Measurements from ENCODE around the gene CHMP2A. TPM values are rescaled to one million over a fixed set of nuclear protein-coding genes. Genes with fewer than 3 reads are reported as not detected.

CHMP2A gene
- polyA plus RNA-seq, 1 donor: 101 TPM

DNA sequence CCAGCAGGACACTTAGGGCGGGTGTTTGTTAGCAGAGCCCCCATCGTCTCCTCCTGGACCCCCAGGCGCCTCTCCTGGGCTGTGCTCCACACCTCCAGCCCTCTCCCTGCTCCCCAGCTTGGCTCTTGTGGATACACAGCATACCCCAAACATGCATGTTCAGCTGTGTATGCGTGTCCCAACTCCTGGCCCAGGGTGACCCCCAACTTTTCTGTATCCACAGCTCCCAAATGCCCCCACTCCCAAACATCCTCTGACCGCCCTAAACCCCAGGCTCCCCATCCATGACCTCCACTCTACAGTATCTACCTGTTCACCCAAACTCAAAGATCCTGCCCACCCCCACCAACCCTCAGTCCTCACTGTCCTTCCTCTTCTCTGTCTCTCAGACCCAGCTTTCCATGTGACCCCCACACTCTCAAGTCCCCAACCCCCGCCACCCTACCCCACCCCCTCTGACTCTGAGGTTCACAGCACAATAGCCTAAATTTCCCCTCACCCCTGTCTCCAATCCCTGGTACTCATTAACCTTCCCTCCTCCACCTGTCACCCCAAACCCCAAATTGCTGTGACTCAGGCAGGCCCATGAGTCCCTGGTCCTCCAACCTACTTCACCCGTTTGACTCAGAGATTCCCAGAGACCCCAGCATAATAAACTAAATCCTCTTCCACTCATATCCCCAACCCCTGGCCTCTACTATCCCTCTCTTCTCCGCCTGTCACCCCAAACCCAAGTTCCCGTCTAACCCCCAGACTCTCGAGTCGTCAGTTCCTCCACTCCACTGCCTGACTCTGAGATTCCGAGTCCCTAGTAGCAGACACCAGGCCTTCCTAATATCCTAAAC lies 2.5 kb upstream of the CHMP2A start:
- no peak for DNase-seq

DNA sequence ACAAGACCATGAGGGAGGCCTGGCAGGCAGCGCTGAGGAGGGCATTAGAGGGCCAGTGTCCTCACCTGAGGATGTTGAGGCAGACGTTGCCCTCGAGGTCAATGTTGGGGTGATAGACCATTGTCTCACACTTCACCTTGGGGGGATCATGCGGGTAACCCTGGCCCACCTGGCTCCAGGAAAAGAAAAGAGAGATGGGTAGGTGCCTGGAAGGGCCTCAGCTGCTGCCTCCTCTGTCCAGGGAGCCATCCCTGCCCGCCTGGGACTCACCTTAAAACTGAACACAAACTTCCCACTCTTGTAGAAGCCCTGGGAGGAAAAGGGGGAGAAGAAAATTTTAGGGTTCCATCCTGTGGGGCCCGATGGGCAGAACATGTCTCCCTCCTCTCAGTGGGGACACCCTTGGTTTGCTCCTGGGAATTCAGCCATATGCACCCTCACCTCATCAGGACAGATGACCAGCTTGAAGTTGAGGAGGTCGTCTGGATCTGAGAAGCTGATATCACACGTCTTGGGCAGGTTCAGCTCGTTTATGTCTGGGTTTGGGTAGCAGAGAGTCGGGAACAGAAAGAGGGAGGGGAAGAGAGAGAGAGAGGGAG lies 1.8 kb upstream of the CHMP2A start:
- no peak for DNase-seq

DNA sequence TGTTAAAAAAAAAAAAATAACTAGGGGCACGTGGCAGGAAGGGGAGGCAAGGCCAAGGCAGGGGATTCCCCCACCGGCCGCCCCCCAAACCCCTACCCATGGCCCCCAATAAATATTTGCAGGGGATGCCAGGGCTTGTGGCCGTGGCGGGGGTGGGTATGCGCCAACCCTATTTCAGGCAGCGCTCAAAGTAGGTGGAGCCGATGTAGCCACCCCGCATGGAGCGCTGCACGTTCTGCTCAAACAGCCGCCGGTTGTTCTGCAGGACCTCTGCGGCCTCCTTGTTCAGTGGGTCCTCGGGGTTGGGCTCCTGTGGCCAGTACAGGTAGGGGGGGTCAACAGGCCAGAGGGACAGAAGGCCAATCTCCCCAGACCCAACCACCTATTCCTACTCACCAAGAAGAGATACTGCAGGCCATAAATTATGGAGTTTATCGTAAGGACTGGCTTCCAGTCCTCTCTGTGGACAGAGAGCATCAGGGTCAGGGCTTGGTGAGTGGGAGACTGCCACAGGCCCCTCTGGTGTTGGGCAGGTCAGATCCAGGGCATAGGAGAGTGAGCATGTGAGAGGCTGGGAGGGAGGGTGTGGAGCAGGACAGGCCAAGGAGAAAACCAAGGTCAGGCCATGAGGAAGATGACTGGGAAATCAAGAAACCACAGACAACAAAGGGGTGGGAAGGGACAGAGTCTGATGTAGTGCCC lies 1.2 kb upstream of the CHMP2A start:
- no peak for DNase-seq

DNA sequence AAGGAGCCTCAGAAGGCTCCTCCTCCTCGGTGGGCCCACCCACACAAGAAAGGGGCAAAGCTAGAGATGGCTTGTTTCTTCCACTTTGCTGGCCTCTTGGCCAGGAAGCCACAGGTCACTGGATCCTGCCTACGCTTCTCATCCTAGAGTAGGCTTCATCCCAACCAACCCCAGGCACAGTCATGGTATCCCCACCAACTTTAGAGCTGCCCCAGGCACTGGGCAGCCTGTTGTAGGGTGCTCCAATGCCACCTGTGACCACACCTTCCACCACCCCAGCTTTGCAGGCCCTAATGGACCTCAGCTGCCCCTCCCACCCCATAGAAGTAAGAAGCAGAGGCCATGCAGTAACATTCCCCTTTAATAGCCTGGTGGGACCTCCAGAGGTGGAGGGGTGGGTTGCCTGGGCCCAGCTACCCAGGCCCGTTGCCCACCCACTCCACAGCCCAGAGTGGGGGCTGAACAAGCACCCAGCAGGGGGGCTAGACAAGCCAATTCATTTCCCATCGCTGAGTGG lies 522 bp upstream of the CHMP2A start:
- DNase-seq: no peak

DNA sequence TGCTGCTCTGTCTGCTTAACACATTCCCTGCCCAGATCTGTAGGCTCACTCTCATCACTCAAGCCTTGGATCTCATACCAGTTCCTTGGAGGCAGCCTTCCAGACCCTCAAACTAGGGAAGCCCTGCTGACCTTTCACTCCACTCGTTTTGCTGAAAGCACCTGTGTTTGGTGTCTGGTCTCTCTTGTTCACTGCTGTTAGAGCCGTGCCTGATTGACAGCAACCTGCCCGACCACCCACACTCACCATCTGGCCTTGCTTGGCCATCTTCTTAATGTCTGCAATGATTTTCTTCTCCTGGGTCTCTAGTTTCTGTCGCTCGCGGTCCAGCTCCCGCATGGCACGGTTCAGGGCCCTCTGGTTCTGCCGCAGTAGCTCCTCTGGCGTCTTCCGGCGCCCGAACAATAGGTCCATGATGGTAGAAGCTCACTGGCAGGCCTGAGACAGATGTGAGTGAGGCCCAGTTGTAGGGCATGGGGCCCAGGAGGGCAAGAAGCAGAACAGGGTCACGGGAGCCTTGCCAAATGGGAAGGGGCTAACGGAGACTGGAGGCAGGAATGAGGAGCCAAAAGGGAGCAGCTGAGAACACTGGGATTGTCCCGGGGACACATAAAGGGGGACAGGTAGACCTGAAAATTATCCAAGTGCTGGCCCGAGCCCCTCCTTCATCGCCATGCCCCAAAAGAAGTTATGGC lies 959 bp downstream of the CHMP2A start:
- DNase-seq: no peak

DNA sequence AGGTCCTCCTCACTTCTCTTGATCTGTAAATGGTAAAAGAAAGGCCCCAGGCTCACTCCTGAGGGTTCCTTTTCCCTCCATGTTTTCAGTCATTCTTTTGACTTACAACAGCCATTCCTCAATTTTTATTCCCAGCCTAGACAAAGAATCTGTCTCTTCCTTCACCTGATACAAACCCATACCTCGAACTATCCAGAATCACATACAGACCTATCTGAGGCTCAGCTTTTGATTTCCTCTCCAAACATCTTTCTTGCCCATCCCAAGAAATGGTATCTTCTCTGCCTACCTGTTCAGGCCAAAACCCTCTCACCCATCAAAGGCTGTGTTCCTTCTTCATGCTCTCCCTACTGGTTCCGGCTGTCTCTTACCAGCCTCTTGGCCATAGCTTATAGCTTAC lies 2.2 kb downstream of the CHMP2A start:
- DNase-seq: no peak

DNA sequence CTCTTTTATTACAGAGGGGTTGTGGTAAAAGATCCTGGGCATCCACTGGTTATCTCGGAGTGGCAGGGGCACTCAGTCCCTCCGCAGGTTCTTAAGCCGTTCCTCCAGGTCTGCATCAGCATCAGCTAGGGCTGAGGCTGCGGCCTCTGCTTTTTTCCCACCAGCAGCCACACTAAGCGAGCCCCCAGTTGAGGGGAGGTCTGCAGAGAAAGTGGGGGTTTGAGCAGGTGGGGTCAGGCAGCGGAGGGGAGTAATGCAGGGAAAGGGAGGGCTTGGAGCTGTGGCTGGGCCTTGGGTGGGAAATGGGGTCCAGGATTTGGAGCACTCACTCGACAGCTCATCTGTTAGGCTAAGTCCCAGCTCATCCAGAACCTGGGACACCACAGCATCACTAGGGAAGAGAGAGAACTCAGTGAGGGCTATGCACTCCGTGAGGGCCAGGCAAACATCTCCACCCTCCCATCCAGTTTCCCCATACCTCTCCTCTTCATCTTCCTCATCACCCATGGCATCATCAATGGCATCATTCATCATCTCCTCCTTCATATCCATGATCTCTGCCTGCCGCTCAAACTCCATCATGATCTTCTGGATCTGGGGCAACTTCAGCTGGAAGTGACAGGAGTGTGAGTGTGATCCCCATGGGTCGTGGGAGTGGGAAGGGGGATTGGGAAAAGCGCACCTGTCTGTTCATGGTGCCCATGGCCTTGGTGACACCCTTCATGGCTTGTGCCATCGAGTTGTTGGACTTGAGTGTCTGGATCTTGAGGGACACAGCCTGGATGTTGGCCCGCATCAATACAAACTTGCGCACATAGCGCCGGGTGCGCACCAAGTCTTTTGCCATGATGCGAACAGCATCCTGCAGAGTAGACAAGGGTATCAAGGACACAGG lies 3.1 kb downstream of the CHMP2A start:
- no peak for DNase-seq

DNA sequence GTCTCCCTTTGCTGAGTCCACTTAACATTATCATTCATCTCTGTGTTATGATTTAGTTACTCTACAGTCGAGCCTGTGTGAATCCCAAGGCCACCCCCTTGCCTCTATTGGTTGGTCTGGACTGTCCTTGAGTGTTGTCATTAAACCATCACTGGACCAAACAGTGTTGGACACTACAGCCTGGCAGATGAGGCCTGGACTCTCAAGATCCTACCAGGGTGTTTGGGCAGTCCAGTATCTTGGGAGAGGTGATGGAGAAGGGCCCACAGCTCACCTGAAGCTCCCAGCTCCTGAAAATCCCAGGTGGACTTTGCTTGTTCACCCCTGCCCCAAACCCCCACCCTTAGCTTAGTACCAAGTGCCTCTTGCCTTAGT lies 3.8 kb downstream of the CHMP2A start:
- DNase-seq: no peak

DNA sequence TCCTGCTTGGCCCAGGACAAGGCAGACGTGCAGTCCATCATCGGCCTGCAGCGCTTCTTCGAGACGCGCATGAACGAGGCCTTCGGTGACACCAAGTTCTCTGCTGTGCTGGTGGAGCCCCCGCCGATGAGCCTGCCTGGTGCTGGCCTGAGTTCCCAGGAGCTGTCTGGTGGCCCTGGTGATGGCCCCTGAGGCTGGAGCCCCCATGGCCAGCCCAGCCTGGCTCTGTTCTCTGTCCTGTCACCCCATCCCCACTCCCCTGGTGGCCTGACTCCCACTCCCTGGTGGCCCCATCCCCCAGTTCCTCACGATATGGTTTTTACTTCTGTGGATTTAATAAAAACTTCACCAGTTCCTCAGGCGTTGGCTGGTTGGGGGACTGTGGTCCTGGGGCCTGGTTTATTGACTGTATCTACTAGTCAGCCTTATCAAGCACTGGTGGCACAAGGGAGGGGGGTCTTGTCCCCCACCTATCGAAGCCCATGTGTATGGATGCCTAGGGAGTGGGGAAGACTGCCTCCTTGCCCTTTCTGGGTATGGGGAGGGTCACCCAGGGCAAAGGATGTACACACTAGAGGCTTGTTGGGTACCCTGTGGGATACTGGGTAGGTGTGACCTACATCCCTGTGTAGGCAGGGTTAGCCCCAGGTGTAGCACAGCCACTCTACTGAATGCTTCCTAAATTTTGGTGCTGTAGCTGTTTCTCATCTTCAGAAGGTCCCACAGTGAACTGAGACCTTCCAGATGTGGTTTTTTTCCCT lies 4.4 kb downstream of the CHMP2A start:
- DNase-seq: no peak

DNA sequence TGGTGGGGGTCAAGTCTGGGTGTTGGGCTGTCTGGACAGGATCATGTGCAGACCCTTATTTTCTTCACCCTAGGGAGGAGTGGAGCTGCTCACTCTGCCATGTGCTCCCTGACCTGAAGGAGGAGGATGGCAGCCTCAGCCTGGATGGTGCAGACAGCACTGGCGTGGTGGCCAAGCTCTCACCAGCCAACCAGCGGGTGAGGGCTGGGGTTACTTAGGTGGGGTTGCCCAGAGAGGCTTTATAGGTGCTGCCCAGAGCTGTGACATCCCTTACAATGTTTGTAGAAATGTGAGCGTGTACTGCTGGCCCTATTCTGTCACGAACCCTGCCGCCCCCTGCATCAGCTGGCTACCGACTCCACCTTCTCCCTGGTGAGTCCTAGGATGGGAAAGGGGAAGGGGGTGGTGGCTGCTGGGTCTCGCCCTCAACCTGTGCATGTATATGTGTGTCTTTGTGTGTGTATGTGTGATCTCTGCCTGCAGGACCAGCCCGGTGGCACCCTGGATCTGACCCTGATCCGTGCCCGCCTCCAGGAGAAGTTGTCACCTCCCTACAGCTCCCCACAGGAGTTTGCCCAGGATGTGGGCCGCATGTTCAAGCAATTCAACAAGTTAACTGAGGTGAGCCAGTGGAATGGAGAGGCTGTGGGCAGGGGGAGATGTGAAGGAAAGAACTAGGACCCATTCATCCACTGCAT lies 5.1 kb downstream of the CHMP2A start:
- DNase-seq: no peak

DNA sequence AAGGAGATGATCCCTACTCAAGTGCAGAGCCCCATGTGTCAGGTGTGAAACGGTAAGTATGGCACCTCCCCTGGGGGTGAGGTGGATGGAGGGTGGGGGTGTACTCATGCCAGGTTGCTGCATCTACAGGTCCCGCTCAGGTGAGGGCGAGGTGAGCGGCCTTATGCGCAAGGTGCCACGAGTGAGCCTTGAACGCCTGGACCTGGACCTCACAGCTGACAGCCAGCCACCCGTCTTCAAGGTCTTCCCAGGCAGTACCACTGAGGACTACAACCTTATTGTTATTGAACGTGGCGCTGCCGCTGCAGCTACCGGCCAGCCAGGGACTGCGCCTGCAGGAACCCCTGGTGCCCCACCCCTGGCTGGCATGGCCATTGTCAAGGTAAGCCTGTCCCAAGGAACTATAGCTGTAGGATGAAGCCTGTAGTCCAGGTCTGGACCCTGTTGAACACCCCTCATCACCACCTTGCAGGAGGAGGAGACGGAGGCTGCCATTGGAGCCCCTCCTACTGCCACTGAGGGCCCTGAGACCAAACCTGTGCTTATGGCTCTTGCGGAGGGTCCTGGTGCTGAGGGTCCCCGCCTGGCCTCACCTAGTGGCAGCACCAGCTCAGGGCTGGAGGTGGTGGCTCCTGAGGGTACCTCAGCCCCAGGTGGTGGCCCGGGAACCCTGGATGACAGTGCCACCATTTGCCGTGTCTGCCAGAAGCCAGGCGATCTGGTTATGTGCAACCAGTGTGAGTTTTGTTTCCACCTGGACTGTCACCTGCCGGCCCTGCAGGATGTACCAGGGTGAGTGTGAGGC lies 5.8 kb downstream of the CHMP2A start:
- DNase-seq: no peak

DNA sequence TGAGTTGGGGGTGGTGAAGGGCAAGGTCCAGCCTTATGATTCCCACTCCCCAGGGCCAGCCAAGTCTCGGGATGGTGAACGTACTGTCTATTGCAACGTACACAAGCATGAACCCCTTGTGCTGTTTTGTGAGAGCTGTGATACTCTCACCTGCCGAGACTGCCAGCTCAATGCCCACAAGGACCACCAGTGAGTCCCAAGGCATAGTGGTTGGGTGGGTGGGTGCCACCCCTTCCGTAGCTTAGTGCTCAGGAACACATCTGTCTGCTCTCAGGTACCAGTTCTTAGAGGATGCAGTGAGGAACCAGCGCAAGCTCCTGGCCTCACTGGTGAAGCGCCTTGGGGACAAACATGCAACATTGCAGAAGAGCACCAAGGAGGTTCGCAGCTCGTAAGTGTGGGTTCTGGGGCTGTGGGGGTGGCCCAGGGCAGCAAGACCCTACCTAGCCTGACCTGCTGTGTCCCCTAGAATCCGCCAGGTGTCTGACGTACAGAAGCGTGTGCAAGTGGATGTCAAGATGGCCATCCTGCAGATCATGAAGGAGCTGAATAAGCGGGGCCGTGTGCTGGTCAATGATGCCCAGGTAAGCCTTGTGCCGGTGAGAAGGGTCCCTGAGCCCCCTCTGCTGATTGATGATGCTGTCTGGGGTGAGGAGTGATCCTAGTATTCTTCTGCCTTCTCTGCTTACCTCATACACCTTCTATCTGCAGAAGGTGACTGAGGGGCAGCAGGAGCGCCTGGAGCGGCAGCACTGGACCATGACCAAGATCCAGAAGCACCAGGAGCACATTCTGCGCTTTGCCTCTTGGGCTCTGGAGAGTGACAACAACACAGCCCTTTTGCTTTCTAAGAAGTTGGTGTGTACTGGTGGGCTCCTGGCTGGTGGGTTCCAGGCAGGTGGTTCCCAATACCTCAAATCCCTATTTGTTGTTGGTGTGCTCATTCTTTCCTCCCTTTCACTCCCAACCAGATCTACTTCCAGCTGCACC lies 7.3 kb downstream of the CHMP2A start:
- no peak for DNase-seq

DNA sequence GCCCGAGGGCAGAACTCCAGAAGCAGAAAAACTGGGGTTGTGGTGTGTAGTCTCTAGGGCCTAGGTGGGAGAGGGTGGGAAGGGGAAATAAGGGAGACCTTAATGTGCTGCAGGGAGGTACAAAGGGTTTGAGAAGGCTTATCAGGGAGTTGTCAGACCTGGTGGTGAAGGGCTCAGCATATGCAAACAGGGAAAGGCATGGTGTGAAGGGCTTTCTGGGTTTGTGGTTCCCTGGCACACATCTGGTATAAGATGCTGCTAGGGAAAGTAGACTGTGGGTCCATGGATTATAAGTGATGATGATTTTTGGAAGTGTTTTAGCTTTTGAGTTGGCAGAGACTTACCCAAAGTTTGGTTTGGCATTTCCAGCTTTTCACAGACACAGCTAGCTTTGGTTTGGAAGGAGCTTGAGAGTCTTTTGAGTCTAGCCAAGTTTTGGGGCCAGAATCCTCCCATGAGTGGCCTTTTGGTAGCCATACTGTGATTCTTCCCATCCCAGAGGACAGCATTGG lies 8.8 kb downstream of the CHMP2A start:
- DNase-seq: no peak

DNA sequence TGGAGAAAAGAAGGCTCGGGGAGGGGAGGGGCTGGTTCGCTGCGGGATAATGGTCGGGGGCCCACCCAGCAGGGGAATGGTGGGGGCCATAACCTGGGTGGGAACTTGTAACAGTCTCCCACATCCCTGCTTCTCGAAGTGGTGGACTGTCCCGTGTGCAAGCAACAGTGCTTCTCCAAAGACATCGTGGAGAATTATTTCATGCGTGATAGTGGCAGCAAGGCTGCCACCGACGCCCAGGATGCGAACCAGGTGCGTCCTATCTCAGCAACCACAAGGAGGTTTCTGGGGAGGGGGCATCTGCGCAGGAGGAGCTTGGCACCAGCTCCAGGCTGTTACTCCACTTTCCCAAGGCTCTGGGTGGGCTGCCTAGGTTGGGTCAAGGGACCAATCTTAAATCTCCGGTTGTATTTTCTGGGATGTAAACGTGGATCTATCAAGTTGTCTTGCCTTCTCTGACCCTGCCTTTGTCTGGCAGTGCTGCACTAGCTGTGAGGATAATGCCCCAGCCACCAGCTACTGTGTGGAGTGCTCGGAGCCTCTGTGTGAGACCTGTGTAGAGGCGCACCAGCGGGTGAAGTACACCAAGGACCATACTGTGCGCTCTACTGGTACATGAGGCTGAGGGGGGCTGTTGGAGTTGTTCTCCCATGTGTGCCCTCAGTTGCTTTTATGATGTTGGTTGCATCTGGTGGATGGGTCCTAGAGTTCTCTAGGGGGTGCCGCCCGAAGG lies 9.5 kb downstream of the CHMP2A start:
- no peak for DNase-seq

DNA sequence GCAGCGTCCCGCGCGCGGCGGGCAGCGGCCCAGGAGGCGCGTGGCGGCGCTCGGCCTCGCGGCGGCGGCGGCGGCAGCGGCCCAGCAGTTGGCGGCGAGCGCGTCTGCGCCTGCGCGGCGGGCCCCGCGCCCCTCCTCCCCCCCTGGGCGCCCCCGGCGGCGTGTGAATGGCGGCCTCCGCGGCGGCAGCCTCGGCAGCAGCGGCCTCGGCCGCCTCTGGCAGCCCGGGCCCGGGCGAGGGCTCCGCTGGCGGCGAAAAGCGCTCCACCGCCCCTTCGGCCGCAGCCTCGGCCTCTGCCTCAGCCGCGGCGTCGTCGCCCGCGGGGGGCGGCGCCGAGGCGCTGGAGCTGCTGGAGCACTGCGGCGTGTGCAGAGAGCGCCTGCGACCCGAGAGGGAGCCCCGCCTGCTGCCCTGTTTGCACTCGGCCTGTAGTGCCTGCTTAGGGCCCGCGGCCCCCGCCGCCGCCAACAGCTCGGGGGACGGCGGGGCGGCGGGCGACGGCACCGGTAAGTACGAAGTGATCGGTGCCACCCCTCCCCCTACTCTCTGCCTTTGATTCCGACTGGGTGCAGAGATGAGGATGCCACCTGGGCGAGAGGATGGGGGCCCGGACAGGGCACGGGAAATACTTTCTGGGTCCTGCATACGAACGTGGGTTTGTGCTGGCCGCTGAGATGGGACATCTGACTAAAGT lies 10.2 kb downstream of the CHMP2A start:
- no peak for DNase-seq
